Mucosa of descending colon (tissue), 3 donors: ENCODE data around the gene PCSK5. TPM values are rescaled to one million over a fixed set of nuclear protein-coding genes. Genes with fewer than 3 reads are reported as not detected.

Source experiments
- ATAC-seq: fragments of 200-7000 bp; cut with Tn5 transposase; one replicate; pipeline ENCODE4 v1.9.1; 2020; ENCODE audit warnings: mild to moderate bottlenecking, moderate library complexity
- DNase-seq, 3 donors: peaks; one replicate each; pipeline ENCODE4 v3.0.0-alpha.2; 2020
- H3K36me3 ChIP-seq: fragments of 200-600 bp; one replicate; pipeline ENCODE4 v1.8.0; 2021; ENCODE audit warnings: low read depth, mild to moderate bottlenecking
- H3K4me1 ChIP-seq: fragments of 200-600 bp; one replicate; pipeline ENCODE4 v1.8.0; 2021; ENCODE audit warnings: low read depth, mild to moderate bottlenecking
- H3K4me3 ChIP-seq: fragments of 200-600 bp; one replicate; pipeline ENCODE4 v1.8.0; 2021; ENCODE audit warnings: mild to moderate bottlenecking
- H3K9me3 ChIP-seq: fragments of 200-600 bp; one replicate; pipeline ENCODE4 v1.8.0; 2021; ENCODE audit warnings: mild to moderate bottlenecking
- CTCF ChIP-seq: fragments of 200-600 bp; IDR thresholded peaks from one replicate; pipeline ENCODE4 v1.8.0; 2022; ENCODE audit warnings: antibody characterized with exemption, mild to moderate bottlenecking
- intact Hi-C, 2 donors: fragments of 100-400 bp; cut with DNase I in 1 of 2; cut with micrococcal nuclease in 1 of 2; formaldehyde crosslinking; loops; one replicate each; pipeline versions ENCODE4 v1.11.0 to v1.11.1; 2022; cut with DNase I, micrococcal nuclease
- total RNA-seq, 3 donors: library from RNA; stranded (reverse); fragmentation: NEBNext Ultra II Directional in 2 of 3; extraction: Animal tissue kit (Norgen Biotek cat#: 25700) in 2 of 3; gene quantifications; one replicate each; pipeline versions ENCODE4 v1.2.1 to v1.2.4, GENCODE V29; 2021 to 2023
- donor health status: DM: no; HTN: no; CAD: no; lungs with moderate emphysema.
- donor health status: DM: no; HTN: no; CAD: no.
- donor health status: DM: no; HTN: yes; CAD: no.

The PCSK5 gene
- total RNA-seq, 3 donors from 2014 or later = 44.3 to 82.0 (median 53.3) TPM

- H3K4me3 ChIP-seq = no peak overlapping the region
- H3K4me1 ChIP-seq = no peaks in the 10 kb centered on the region
- intact Hi-C loops = no loop called here
- peak; percentile 99 for ATAC-seq
- DNase-seq = peak in 1 of 3 donors; percentile 26
- no peaks in the 10 kb centered on the region for H3K9me3 ChIP-seq
- no peaks in the 10 kb centered on the region for H3K36me3 ChIP-seq
- TF ChIP-seq CTCF = no peak
These were observed 13.4 kb upstream of the PCSK5 start for GRCh38 chr9:75876999-75877640.

DNA sequence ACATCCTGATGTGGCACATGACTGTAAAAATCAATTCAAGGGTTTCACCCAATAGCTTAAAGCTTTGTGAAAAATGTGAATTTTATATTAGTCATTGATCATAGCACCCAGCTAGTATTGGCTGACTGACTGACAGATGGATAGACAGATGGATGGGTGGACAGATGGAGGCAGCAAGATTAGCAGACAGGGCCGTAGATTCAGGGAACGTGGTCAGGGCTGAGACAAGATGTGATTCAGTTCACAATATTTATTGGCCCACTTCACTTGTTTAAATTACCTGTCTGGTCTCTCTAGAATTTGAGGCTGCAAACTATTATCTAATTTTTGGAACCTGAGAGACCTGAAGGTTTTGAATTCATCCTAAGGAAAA, 12.0 kb upstream of the PCSK5 start:
- Histone ChIP-seq H3K4me3 (no peak overlapping the region), H3K4me1 (no peaks in the 10 kb centered on the region), H3K9me3 (no peaks in the 10 kb centered on the region), H3K36me3 (no peaks in the 10 kb centered on the region)
- no peak for DNase-seq
- no peak for ATAC-seq
- intact Hi-C loops = no loop called here
- no peak for TF ChIP-seq CTCF

DNA sequence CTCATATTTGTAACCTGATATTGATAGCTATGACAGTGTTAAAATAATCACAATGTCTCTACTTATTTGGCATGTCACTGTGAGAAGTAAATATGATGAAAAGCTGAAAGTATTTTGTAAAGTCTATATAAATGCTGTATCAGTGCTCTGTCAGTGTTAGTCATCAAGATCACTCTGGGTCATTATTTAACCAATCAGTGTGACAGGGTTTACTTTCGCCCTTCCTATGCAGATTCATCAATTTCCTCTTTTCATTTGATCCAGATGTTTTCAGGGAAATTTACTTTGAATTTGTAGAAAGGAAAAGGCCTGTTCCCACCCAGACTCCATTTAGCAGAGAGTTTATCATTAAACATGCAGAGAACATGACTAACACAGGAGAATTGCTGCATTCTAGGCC, 9.9 kb upstream of the PCSK5 start:
- no peak for DNase-seq
- no peak for ATAC-seq
- no peaks in the 10 kb centered on the region for H3K36me3 ChIP-seq
- H3K9me3 ChIP-seq = no peaks in the 10 kb centered on the region
- H3K4me1 ChIP-seq = no peaks in the 10 kb centered on the region
- no peak overlapping the region for H3K4me3 ChIP-seq
- intact Hi-C loops = no loop called here
- no peak for TF ChIP-seq CTCF

- no peaks in the 10 kb centered on the region for H3K9me3 ChIP-seq
- ATAC-seq (no peak), DNase-seq (no peak)
- H3K4me3 ChIP-seq = no peak overlapping the region
- TF ChIP-seq CTCF = no peak
- no peaks in the 10 kb centered on the region for H3K4me1 ChIP-seq
- no peaks in the 10 kb centered on the region for H3K36me3 ChIP-seq
- intact Hi-C loops = no loop called here
These were observed 8.7 kb upstream of the PCSK5 start for GRCh38 chr9:75881761-75882160.

- Histone ChIP-seq H3K36me3 (no peaks in the 10 kb centered on the region), H3K9me3 (no peaks in the 10 kb centered on the region), H3K4me1 (peaks cover 9% of the 10 kb centered on the region), H3K4me3 (no peak overlapping the region)
- no peak for DNase-seq
- no peak for TF ChIP-seq CTCF
- no peak for ATAC-seq
- intact Hi-C loops = no loop called here
These were observed 4.8 kb upstream of the PCSK5 start for GRCh38 chr9:75885652-75886051.

- intact Hi-C loops = no loop called here
- Histone ChIP-seq H3K4me3 (peak overlapping the region; percentile 70), H3K4me1 (peaks cover 14% of the 10 kb centered on the region), H3K9me3 (no peaks in the 10 kb centered on the region), H3K36me3 (no peaks in the 10 kb centered on the region)
- TF ChIP-seq CTCF = no peak
- DNase-seq (peak in 2 of 3 donors; percentile 59 to 64), ATAC-seq (peak; percentile 19)
These were observed 896 bp upstream of the PCSK5 start for GRCh38 chr9:75889577-75889976.
